Stimulated activated CD4-positive, alpha-beta T cell treated with anti-CD3 and anti-CD28 coated beads, Interleukin-12 subunit alpha, Interleukin-12 subunit beta, amount 100 ng/mL, for 4 hours (primary cell): ENCODE results near the gene PTGR1.

ENCODE experiments used
- DNase-seq: peaks from one replicate; pipeline ENCODE4 v3.0.0-alpha.2; 2020

The PTGR1 gene

GRCh38 chr9:111531716-111532115, 67.7 kb downstream of the PTGR1 start:
- DNase-seq, result no peak

- no peak for DNase-seq
These were observed 69.7 kb downstream of the PTGR1 start for GRCh38 chr9:111529787-111530186.

GRCh38 chr9:111527347-111527746, 72.1 kb downstream of the PTGR1 start:
- DNase-seq, result no peak

GRCh38 chr9:111525056-111525977, 74.1 kb downstream of the PTGR1 start, which contains the start of gene ZNF483:
Gene ZNF483 (plus strand): TSS chr9:111525179. CDS start chr9:111527396, 2,217 bp downstream.
- peak; percentile 69 for DNase-seq

- no peak for DNase-seq
These were observed 74.8 kb downstream of the PTGR1 start for GRCh38 chr9:111524731-111525055.

GRCh38 chr9:111516061-111516465, 83.4 kb downstream of the PTGR1 start:
- DNase-seq, result no peak

GRCh38 chr9:111514967-111515366, 84.5 kb downstream of the PTGR1 start:
- DNase-seq, result no peak
